Fibroblast of villous mesenchyme (primary cell): ENCODE measurements around the gene COL15A1. TPM values are rescaled to one million over a fixed set of nuclear protein-coding genes. Genes with fewer than 3 reads are reported as not detected.

Experiments
- DNase-seq: peaks from one replicate; pipeline ENCODE4 v3.0.0-alpha.2; 2010; ENCODE audit warnings: low read depth
- H3K4me3 ChIP-seq: 2 replicates; pipeline ENCODE4 v1.5.1; 2011; ENCODE audit warnings: low read depth, mild to moderate bottlenecking, low read length
- total RNA-seq: library from RNA; depleted of rRNA; stranded (reverse); fragments of >200 nt; gene quantifications from 2 replicates; pipeline ENCODE4 v1.2.3, GENCODE V29; 2012
- TF ChIP-seq, protein P1 (sequence below): IDR thresholded peaks from 2 replicates; pipeline ENCODE4 v1.5.1; 2012; ENCODE audit warnings: low read depth, mild to moderate bottlenecking, low read length; ENCODE audit not compliant: insufficient read depth

The COL15A1 gene
- total RNA-seq, 1 donor, result 1.7 TPM

DNA sequence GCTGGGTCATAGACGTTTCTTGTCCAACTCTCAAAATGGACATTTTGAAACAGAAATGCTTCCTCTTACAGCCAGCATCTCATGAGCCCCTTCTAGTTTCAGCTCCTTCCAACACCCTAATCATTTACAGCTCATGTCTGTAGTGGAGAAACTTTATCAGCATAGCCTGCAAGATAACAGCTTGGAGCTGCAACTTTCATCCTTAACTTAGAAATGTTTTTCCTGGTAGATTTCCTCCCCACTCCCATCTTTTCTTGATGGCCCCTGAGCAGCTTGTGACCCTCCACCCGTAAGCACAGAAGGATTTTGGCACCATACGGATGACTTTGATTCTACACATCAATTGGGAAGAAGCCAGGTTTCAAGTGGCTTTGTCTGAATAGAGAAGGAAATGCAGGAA lies 107.7 kb downstream of the COL15A1 start:
- TF ChIP-seq, protein P1, sequence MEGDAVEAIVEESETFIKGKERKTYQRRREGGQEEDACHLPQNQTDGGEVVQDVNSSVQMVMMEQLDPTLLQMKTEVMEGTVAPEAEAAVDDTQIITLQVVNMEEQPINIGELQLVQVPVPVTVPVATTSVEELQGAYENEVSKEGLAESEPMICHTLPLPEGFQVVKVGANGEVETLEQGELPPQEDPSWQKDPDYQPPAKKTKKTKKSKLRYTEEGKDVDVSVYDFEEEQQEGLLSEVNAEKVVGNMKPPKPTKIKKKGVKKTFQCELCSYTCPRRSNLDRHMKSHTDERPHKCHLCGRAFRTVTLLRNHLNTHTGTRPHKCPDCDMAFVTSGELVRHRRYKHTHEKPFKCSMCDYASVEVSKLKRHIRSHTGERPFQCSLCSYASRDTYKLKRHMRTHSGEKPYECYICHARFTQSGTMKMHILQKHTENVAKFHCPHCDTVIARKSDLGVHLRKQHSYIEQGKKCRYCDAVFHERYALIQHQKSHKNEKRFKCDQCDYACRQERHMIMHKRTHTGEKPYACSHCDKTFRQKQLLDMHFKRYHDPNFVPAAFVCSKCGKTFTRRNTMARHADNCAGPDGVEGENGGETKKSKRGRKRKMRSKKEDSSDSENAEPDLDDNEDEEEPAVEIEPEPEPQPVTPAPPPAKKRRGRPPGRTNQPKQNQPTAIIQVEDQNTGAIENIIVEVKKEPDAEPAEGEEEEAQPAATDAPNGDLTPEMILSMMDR, result no peak
- no peak for DNase-seq
- H3K4me3 ChIP-seq, result no peak overlapping the region

DNA sequence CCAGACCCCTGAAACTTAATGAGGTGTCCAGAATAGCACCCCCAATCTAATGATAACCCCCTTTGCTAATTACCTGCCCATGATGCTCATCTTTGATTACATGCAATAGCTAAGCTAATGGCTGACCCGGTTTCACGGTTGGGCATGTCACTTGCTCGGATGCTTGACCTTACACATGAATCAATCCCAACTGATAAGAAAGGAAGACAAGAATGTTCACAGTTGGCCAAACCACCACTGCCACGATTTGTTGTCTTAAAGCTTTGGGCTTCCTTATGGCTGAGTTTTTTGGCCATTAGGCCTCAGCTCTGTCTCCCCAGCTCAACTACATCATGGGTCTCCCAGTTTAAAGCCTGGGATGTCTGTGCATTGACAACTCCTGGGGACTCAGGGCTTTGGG lies 108.1 kb downstream of the COL15A1 start:
- DNase-seq, result no peak
- no peak overlapping the region for H3K4me3 ChIP-seq
- TF ChIP-seq, protein P1, result no peak

DNA sequence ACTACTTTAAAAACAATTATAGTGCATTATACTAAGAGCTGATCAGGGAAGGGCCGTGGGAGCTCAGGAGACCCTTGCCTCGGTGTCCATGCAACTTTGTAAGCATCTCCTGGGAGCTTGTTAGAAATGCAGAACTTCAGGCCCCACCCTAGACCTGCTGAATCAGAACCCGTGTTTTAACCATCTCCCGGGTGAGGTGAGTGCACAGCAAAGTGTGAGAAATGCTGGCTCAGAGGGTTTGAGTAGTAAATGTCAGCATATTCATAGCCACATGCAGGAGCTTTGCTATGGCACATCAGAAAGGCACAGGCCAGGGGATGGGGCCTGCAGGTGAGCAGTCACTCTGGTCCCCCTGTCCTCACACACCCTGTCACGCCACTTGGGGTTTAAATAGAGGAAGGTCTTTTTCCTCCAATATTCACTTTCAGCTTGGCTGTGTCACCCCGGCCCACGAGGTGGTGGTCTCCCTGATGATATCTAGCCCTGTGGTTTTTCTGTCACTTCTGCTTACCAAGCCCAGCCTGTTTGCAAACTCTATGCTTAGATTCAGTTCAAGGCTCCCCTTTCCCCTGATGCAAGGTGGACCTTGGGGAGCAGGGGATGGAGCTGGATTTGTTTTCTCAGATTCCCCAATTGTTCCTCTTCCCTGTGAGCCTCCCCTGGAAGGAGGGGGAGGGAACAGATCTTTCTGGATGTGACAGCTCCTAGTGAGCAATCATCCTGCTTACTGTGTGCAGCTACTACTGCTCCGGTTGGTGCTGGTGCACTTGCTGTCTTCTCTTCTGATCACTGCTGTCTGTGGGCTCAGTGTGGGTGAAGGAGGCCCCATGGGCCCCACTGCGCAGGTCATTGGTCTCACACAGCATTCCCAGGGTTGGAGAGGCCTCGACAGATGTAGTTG lies 109.4 kb downstream of the COL15A1 start:
- TF ChIP-seq, protein P1, result no peak
- no peak overlapping the region for H3K4me3 ChIP-seq
- DNase-seq, result no peak

DNA sequence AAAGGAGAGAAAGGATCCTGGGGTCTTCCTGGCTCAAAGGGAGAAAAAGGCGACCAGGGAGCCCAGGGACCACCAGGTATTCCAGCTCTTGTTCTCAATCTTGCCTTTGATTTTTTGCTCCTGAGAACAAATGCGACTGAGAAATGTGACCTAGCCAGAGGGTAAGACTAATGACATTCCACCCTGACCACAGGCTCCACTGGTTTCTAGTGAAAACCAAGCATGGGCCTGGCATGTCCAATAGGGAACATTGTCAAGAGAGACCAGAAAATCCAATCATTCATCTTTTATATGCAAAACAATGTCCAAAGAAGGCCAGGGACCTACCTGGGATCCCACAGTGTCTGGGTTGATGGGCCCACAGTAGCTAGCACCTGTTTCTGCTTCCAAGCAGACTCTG lies 110.9 kb downstream of the COL15A1 start:
- H3K4me3 ChIP-seq, result no peak overlapping the region
- TF ChIP-seq, protein P1, result no peak
- DNase-seq, result no peak

DNA sequence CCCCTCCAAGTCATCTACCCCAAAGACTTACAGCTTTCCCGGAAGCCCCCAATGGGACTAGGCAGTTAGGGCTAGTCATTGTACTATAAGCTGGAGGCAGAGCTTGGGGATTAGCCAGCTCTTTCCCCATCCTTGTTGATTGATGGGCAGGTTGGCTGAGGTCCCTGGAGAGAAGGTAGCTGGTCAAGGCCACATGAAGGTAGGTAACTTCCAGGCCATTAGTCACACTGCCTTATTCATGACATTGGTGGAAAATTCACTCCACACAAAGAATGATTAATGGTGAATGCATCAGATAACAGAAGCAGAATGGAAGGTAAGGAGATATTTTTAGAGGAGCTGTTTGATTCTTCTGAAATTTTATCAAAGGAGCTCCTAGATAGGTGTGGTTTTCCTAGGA lies 111.7 kb downstream of the COL15A1 start:
- H3K4me3 ChIP-seq, result no peak overlapping the region
- DNase-seq, result no peak
- TF ChIP-seq, protein P1, result no peak

DNA sequence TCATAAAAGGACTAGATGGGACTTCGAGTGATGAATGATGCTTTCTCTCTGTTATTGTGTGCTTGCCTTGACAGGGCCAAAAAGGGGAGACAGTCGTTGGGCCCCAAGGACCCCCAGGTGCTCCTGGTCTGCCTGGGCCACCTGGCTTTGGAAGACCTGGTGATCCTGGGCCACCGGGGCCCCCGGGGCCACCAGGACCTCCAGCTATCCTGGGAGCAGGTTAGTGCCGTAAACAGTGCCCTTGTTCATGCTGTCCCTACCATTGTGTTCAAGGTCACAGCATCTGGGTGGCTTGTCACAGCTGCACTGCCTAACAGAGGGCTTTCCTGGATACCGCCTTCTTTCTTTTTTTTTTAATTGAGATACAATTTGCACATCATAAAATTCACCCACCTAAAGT lies 112.5 kb downstream of the COL15A1 start:
- TF ChIP-seq, protein P1, result no peak
- H3K4me3 ChIP-seq, result no peak overlapping the region
- no peak for DNase-seq
